OCI-LY1 (cell line): Measurements from ENCODE around the gene TBCD.

Source experiments
- CTCF ChIP-seq: fragments of 200-600 bp; sonication (generic), shearing (Covaris generic); IDR thresholded peaks from 2 replicates; pipeline ENCODE4 v1.5.1; 2017; ENCODE audit warnings: mild to moderate bottlenecking, antibody characterized with exemption, low read length, moderate library complexity, mixed read lengths
- EZH2 ChIP-seq: fragments of 200-600 bp; sonication (generic), shearing (Covaris generic); IDR thresholded peaks from 2 replicates; pipeline ENCODE4 v1.8.0; 2017; ENCODE audit warnings: borderline replicate concordance, mixed run types, mild to moderate bottlenecking, antibody characterized with exemption, low read length, moderate library complexity, mixed read lengths

GRCh38 chr17:82734987-82735866 lies 16.6 kb upstream of the TBCD start, which contains the start of gene FN3K:
- no peak for TF ChIP-seq EZH2
- no peak for TF ChIP-seq CTCF
